ENCODE results near the gene CCDC12. TPM values are rescaled to one million over a fixed set of nuclear protein-coding genes. Genes with fewer than 3 reads are reported as not detected.

Gene CCDC12
- total and polyA plus RNA-seq, 2 of the 13 experiments (the other 11 are each of a cell fraction or from before 2014, with no cell fraction given), result 30.1 to 49.5 TPM

DNA sequence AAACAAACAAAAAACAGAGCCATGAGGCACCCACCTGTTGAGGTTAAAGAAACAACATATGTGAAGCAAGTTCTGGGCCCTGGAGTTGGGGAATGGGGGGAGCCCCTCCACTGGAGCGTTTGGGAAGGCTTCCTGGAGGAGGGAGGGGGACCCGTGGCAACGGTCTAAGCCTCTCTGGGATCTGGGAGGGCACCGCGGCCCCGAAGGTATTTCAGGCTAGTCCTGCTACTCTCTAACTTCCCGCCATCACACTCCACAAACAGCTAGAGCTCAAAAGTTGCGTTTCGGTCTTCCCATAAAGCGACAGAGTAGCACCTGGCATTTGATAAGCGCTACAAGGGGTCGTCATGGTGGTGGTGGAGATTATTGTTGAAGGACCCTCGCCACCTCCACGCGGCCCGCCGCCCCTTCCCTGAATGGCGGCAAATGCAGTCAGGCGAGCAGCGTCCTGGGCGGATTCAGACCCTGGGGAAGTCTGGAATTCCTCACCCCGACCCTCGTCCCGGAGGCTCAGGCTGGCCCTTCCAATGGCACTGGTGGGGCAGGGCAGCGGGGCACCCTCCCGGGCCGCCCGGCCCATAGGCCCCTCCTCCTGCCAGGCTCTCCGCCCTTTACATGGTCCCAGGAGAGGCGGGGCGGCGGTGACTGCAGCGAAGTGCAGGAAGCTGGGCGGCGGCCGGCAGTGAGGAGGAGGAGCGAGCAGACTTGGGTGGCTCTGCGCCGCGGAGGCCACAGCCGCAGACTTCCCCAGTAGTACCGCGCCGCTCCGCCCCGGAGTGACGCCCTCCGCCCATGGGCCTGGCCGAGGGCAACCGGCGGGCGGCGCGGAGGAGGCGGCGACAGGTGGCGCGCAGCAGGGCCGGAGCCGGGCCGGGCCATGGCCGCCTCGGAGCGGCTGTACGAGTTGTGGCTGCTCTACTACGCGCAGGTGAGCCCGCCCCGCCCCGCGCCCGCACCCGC lies 2.7 kb upstream of the CCDC12 start, which contains the start of gene NBEAL2 (continued):
- TF ChIP-seq, protein P1, sequence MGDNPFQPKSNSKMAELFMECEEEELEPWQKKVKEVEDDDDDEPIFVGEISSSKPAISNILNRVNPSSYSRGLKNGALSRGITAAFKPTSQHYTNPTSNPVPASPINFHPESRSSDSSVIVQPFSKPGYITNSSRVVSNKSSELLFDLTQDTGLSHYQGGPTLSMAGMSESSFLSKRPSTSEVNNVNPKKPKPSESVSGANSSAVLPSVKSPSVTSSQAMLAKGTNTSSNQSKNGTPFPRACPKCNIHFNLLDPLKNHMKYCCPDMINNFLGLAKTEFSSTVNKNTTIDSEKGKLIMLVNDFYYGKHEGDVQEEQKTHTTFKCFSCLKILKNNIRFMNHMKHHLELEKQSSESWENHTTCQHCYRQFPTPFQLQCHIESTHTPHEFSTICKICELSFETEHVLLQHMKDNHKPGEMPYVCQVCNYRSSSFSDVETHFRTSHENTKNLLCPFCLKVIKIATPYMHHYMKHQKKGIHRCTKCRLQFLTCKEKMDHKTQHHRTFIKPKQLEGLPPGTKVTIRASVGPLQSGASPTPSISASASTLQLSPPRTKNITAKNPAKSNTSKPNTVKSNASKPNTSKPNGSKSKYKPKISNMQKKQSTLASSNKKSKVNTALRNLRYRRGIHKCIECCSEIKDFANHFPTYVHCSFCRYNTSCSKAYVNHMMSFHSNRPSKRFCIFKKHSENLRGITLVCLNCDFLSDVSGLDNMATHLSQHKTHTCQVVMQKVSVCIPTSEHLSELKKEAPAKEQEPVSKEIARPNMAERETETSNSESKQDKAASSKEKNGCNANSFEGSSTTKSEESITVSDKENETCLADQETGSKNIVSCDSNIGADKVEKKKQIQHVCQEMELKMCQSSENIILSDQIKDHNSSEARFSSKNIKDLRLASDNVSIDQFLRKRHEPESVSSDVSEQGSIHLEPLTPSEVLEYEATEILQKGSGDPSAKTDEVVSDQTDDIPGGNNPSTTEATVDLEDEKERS (CRISPR knock-in tag; IDR thresholded peaks at IDR 0.05), result no peak; the same call in 1 of the 2 replicates
- TF ChIP-seq, protein P2, sequence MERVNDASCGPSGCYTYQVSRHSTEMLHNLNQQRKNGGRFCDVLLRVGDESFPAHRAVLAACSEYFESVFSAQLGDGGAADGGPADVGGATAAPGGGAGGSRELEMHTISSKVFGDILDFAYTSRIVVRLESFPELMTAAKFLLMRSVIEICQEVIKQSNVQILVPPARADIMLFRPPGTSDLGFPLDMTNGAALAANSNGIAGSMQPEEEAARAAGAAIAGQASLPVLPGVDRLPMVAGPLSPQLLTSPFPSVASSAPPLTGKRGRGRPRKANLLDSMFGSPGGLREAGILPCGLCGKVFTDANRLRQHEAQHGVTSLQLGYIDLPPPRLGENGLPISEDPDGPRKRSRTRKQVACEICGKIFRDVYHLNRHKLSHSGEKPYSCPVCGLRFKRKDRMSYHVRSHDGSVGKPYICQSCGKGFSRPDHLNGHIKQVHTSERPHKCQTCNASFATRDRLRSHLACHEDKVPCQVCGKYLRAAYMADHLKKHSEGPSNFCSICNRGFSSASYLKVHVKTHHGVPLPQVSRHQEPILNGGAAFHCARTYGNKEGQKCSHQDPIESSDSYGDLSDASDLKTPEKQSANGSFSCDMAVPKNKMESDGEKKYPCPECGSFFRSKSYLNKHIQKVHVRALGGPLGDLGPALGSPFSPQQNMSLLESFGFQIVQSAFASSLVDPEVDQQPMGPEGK (CRISPR knock-in tag; IDR thresholded peaks at IDR 0.05), result peak; percentile 82
- TF ChIP-seq, protein P3, sequence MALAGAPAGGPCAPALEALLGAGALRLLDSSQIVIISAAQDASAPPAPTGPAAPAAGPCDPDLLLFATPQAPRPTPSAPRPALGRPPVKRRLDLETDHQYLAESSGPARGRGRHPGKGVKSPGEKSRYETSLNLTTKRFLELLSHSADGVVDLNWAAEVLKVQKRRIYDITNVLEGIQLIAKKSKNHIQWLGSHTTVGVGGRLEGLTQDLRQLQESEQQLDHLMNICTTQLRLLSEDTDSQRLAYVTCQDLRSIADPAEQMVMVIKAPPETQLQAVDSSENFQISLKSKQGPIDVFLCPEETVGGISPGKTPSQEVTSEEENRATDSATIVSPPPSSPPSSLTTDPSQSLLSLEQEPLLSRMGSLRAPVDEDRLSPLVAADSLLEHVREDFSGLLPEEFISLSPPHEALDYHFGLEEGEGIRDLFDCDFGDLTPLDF (CRISPR knock-in tag; IDR thresholded peaks at IDR 0.05), result 0 out of 2 replicates have a peak, but pooled peaks have one; percentile 43
- TF ChIP-seq ZNF101 (CRISPR knock-in tag; IDR thresholded peaks at IDR 0.05; ENCODE audit: borderline replicate concordance, low read depth) (no peak), MIER2 (CRISPR knock-in tag; IDR thresholded peaks at IDR 0.05) (0 out of 2 replicates have a peak, but pooled peaks have one; percentile 21), PHF21A (CRISPR knock-in tag; IDR thresholded peaks at IDR 0.05) (peak; percentile 47; the same call in 1 of the 2 replicates), ZNF577 (CRISPR knock-in tag; IDR thresholded peaks at IDR 0.05; ENCODE audit: borderline replicate concordance, low read depth) (no peak), PTBP1 (IDR thresholded peaks at IDR 0.05; ENCODE audit: low read depth, low read length, poor library complexity, severe bottlenecking) (no peak), ZNF780A (CRISPR knock-in tag; IDR thresholded peaks at IDR 0.05) (no peak), ZNF136 (CRISPR knock-in tag; IDR thresholded peaks at IDR 0.05; ENCODE audit: low read depth) (peak; percentile 27; the same call in 1 of the 2 replicates)
- TF ChIP-seq, protein P4, sequence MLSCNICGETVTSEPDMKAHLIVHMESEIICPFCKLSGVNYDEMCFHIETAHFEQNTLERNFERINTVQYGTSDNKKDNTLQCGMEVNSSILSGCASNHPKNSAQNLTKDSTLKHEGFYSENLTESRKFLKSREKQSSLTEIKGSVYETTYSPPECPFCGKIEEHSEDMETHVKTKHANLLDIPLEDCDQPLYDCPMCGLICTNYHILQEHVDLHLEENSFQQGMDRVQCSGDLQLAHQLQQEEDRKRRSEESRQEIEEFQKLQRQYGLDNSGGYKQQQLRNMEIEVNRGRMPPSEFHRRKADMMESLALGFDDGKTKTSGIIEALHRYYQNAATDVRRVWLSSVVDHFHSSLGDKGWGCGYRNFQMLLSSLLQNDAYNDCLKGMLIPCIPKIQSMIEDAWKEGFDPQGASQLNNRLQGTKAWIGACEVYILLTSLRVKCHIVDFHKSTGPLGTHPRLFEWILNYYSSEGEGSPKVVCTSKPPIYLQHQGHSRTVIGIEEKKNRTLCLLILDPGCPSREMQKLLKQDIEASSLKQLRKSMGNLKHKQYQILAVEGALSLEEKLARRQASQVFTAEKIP (CRISPR knock-in tag; IDR thresholded peaks at IDR 0.05; ENCODE audit: borderline replicate concordance), result no peak
- TF ChIP-seq, protein P5, sequence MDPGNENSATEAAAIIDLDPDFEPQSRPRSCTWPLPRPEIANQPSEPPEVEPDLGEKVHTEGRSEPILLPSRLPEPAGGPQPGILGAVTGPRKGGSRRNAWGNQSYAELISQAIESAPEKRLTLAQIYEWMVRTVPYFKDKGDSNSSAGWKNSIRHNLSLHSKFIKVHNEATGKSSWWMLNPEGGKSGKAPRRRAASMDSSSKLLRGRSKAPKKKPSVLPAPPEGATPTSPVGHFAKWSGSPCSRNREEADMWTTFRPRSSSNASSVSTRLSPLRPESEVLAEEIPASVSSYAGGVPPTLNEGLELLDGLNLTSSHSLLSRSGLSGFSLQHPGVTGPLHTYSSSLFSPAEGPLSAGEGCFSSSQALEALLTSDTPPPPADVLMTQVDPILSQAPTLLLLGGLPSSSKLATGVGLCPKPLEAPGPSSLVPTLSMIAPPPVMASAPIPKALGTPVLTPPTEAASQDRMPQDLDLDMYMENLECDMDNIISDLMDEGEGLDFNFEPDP (CRISPR knock-in tag; conservative IDR thresholded peaks at IDR 0.05), result no peak
- TF ChIP-seq, protein P6, sequence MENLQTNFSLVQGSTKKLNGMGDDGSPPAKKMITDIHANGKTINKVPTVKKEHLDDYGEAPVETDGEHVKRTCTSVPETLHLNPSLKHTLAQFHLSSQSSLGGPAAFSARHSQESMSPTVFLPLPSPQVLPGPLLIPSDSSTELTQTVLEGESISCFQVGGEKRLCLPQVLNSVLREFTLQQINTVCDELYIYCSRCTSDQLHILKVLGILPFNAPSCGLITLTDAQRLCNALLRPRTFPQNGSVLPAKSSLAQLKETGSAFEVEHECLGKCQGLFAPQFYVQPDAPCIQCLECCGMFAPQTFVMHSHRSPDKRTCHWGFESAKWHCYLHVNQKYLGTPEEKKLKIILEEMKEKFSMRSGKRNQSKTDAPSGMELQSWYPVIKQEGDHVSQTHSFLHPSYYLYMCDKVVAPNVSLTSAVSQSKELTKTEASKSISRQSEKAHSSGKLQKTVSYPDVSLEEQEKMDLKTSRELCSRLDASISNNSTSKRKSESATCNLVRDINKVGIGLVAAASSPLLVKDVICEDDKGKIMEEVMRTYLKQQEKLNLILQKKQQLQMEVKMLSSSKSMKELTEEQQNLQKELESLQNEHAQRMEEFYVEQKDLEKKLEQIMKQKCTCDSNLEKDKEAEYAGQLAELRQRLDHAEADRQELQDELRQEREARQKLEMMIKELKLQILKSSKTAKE (CRISPR knock-in tag; IDR thresholded peaks at IDR 0.05; ENCODE audit: borderline replicate concordance), result no peak; the same call in 1 of the 2 replicates
